GM10266 (cell line): ENCODE results near the gene ABL2.
"Not testable (repeated sequence)": the region's sequence is repeated elsewhere in the genome, so short reads cannot be mapped to it uniquely, and the experiment has no call there.

Source experiments
- DNase-seq: peaks from one replicate; pipeline ENCODE4 v3.0.0; 2012; ENCODE audit errors: extremely low spot score
- TF ChIP-seq, protein P1 (sequence below): IDR thresholded peaks from 2 replicates; pipeline ENCODE4 v1.5.1; 2012; ENCODE audit warnings: mild to moderate bottlenecking, low read depth; ENCODE audit not compliant: control insufficient read depth, insufficient read depth; ENCODE audit errors: missing control alignments

ABL2 gene

DNA sequence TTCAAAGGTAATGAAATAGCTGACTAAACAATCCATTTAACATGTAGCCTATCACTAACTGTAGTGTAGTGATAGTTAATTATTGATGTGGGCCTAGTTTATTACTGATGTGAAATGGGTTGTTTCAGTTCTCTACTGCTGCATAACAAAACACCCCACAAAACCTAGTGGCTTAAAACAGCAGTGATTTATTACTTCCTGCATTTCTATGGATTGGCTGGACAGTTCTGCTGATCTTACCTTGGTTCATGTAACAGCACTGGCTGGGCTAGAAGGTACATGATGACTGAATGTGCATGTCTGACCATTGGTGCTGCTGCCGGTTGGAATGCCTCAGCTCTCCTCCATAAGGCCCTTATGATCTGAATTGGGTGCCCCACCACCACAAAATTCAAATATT, 5.4 kb upstream of the ABL2 start:
- TF ChIP-seq, protein P1, sequence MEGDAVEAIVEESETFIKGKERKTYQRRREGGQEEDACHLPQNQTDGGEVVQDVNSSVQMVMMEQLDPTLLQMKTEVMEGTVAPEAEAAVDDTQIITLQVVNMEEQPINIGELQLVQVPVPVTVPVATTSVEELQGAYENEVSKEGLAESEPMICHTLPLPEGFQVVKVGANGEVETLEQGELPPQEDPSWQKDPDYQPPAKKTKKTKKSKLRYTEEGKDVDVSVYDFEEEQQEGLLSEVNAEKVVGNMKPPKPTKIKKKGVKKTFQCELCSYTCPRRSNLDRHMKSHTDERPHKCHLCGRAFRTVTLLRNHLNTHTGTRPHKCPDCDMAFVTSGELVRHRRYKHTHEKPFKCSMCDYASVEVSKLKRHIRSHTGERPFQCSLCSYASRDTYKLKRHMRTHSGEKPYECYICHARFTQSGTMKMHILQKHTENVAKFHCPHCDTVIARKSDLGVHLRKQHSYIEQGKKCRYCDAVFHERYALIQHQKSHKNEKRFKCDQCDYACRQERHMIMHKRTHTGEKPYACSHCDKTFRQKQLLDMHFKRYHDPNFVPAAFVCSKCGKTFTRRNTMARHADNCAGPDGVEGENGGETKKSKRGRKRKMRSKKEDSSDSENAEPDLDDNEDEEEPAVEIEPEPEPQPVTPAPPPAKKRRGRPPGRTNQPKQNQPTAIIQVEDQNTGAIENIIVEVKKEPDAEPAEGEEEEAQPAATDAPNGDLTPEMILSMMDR: no peak
- no peak for DNase-seq

DNA sequence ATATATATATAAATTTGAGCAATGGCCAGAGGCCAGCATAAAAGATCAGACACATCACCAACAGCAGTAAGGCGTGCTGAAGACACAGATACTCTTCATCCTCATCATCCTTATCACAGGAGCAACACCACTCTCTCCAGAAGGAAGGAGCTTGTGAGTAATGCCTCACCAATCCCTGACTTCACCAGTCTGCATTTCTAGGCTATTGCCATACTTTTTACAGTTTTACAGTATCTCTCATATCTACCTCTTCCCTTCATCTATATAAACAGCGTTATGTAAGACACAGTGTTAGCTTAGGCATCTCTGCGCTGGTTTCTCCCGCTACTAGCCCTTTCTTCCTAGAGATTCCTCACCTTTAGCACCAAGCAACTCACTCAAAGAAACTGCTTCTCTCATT, 2.4 kb upstream of the ABL2 start:
- no peak for DNase-seq
- TF ChIP-seq, protein P1: no peak

DNA sequence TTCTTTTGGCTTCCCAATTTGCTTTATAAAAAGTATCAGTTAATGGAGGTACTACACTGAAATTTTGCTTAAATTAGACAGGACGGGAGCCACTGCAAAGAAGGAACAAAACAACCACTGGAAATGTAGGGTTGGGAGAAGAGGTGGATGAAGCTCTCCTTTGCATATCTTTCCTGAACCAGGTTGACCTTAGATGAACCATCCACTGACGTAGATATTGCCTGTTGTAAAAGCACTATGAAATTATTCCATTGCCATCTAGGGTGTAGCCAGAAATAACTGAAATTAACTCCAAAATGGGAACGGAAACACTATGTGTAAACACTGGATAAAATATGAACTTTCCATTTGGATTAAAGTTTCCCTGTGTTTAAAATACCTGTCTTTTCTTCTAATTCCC, 1.2 kb upstream of the ABL2 start:
- TF ChIP-seq, protein P1: no peak
- no peak for DNase-seq

DNA sequence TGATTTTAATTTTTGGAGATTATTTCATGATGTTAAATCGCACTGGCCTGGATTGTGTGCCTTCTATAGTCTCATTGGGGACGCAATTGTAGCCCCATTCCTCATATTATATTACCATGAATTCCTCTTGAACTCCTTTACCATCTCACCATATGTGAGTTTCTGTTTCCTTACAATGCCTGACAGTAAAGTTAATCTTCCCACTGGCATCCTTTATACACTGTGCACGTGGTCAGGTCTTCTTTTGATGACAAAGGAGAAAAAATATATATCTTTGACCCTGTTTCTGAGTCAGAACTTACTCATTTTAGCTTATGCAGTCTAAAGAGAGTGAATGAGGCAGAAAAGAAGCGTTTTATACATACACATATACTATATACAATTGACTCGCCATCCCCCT, 774 bp upstream of the ABL2 start:
- no peak for DNase-seq
- TF ChIP-seq, protein P1: no peak

DNA sequence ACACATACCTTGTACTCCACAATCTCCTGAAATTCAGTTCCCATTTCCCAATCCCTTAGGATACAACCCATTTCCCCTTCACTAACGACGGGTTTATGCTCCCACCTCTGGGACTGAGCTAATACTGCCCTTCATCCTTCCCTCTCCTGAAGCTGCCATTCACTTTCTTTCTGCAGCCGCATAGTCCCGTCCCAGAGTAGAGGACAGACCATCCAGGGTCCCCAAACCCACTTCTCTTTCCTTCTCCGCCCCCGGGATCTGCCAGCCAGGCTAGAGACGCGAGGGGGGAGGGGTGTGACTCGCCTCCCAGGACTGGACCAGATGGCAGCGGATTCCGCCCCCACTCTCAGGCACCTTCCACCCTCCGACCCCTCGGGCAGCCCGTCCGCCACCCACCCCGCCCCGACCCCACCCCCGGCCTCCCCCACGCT, 679 bp downstream of the ABL2 start:
- TF ChIP-seq, protein P1: no peak
- DNase-seq: peak; percentile 43

DNA sequence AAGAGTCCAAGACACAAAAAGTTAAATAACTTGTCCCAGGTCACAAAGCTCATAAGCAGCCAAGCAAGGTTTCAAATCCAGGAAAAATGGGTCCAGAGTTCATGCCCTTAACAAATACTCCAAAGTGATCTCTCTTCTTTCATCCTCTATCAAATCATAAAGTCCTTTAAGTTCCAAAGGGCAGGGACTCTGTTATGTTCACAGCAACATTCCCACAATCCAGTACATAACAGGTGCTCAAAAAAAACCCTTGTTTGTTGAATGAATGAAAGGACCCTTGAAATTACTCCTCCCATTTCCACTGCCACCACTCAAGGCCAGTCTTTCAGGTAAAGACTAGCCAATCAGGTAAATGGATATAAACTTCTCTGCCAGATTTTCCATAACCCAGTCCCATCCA, 2.7 kb downstream of the ABL2 start:
- DNase-seq: no peak
- TF ChIP-seq, protein P1: no peak

DNA sequence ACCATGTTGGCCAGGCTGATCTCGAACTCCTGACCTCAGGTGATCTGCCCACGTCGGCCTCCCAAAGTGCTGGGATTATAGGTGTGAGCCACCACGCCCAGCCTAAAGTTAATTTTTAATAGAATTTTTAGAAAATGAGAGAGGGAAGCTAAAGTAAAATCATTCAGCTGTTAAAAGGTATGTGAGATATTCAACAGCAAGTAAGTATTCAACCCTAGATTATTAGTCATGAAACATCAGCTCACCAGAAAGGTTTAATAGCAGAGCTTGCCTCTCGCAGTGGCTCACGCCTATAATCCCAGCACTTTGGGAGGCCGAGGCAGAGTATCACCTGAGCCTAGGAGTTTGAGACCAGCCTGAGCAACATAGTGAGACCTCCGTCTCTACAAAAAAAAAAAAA, 5.0 kb downstream of the ABL2 start:
- DNase-seq: not testable (repeated sequence)

DNA sequence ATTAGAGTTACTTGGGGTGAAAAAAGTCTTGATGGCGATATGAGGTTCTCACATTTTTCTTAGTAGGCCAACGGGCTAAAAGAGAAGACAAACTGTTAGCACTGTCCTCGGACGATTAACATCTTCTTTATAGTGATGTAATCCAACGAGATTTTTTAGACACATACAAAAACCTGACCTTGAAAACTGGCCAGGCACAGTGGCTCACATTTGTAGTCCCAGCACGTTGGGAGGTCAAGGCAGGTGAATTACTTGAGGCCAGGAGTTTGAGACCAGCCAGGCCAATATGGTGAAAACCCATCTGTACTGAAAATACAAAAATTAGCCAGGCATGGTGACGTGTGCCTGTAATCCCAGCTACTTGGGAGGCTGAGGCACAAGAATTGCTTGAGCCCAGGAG, 8.4 kb downstream of the ABL2 start:
- DNase-seq: not testable (repeated sequence)

DNA sequence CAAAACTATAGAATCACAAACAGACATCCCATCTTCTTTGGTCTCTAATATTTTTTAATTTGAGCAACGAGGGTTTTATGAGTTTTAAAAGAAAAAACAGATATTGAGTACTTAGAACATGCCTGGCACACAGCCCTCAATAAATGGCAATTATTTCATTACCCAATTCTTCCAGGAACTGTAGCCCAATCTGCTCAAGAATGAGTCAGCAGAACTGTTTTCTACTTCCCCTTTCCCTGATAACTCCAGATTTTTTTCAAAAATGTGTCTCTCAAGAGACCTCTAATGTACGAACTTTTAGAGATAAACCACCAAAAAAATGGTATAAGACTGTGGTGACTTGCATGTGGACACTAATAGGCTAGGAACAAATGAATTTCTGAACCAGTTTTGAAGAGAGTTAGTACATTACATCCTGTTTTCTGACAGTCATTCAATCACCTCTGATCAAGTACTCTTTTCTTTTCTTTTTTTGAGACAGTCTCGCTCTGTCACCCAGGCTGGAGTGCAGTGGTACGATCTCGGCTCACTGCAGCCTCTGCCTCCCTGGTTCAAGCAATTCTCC, 11.5 kb downstream of the ABL2 start:
- no peak for DNase-seq
- TF ChIP-seq, protein P1: no peak

DNA sequence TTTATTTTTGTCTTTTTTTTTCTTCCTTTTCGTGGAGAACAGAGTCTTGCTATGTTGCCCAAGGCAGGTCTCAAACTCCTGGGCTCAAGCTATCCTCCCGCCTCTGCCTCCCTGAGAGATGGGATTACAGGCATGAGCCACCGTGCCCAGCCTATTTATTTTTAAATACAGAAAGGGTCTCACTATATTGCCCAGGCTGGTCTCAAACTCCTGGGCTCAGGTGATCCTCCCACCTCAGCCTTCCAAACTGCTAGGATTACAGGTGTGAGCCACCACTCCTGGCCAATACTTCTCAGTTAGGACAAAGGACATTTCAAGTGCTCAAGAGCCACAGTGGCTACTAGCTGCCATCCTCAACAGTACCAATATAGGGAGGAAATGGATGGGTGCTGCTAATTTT, 16.2 kb downstream of the ABL2 start:
- not testable (repeated sequence) for DNase-seq
